IPS-20b (cell line): ENCODE data around the gene BCORL1.

Experiments
- H3K27ac ChIP-seq: one replicate; pipeline ENCODE4 v1.5.1; 2013; ENCODE audit warnings: low read length
- H3K27me3 ChIP-seq: 2 replicates; pipeline ENCODE4 v1.6.1; 2013; ENCODE audit warnings: mild to moderate bottlenecking, low read length, inconsistent platforms; ENCODE audit not compliant: insufficient read depth
- H3K36me3 ChIP-seq: 2 replicates; pipeline ENCODE4 v1.6.1; 2013; ENCODE audit warnings: low read depth, mild to moderate bottlenecking, inconsistent platforms, low read length, moderate library complexity; ENCODE audit not compliant: insufficient read depth
- H3K4me1 ChIP-seq: 2 replicates; pipeline ENCODE4 v1.6.1; 2013; ENCODE audit warnings: mild to moderate bottlenecking, control low read depth, inconsistent platforms, low read length, moderate library complexity; ENCODE audit not compliant: insufficient read depth
- H3K4me3 ChIP-seq: 2 replicates; pipeline ENCODE4 v1.5.1; 2013; ENCODE audit warnings: mild to moderate bottlenecking, low read length, inconsistent platforms
- H3K9ac ChIP-seq: 2 replicates; pipeline ENCODE4 v1.6.1; 2013; ENCODE audit warnings: low read depth, mild to moderate bottlenecking, inconsistent platforms, low read length, moderate library complexity
- H3K9me3 ChIP-seq: 2 replicates; pipeline ENCODE4 v1.6.1; 2013; ENCODE audit warnings: mild to moderate bottlenecking, low read depth, low read length, inconsistent platforms; ENCODE audit not compliant: insufficient read depth

The BCORL1 gene

GRCh38 chrX:130106071-130106470 lies 123.6 kb downstream of the BCORL1 start:
- no peaks in the 10 kb centered on the region for H3K36me3 ChIP-seq
- no peak overlapping the region for H3K9ac ChIP-seq
- H3K9me3 ChIP-seq: no peaks in the 10 kb centered on the region
- no peak overlapping the region for H3K4me3 ChIP-seq
- H3K27me3 ChIP-seq: peaks cover 25% of the 10 kb centered on the region
- no peak overlapping the region for H3K27ac ChIP-seq
- no peaks in the 10 kb centered on the region for H3K4me1 ChIP-seq
